WTC11 (cell line): ENCODE measurements around the gene COL9A1.
"Not testable (repeated sequence)": the region's sequence is repeated elsewhere in the genome, so short reads cannot be mapped to it uniquely, and the experiment has no call there.

ENCODE experiments used
- CBFB ChIP-seq: sonication (generic); formaldehyde crosslinking; IDR thresholded peaks from 2 replicates; pipeline ENCODE4 v1.8.1; 2022; ENCODE audit warnings: mild to moderate bottlenecking, low read depth, missing genetic modification reagents
- ETV6 ChIP-seq: sonication (generic); formaldehyde crosslinking; IDR thresholded peaks from 2 replicates; pipeline ENCODE4 v1.8.1; 2022; ENCODE audit warnings: mild to moderate bottlenecking, missing genetic modification reagents
- NR2C2 ChIP-seq: sonication (generic); formaldehyde crosslinking; IDR thresholded peaks from 2 replicates; pipeline ENCODE4 v1.8.0; 2022; ENCODE audit warnings: mild to moderate bottlenecking, missing genetic modification reagents
- SP1 ChIP-seq: sonication (generic); formaldehyde crosslinking; conservative IDR thresholded peaks from 2 replicates; pipeline ENCODE4 v1.8.1; 2022; ENCODE audit warnings: missing genetic modification reagents
- ZNF121 ChIP-seq: sonication (generic); formaldehyde crosslinking; IDR thresholded peaks from 2 replicates; pipeline ENCODE4 v1.8.0; 2023; ENCODE audit warnings: missing genetic modification reagents
- ZNF263 ChIP-seq: sonication (generic); formaldehyde crosslinking; IDR thresholded peaks from 2 replicates; pipeline ENCODE4 v1.8.1; 2022; ENCODE audit warnings: low read depth, mild to moderate bottlenecking, moderate library complexity, missing genetic modification reagents
- TF ChIP-seq, protein P1 (sequence below): fragments of 250-450 bp; sonication (Bioruptor Pico); IDR thresholded peaks from 2 replicates; pipeline ENCODE4 v1.9.0; 2021; ENCODE audit warnings: mild to moderate bottlenecking
- TF ChIP-seq, protein P2 (sequence below): fragments of 200-600 bp; IDR thresholded peaks from 2 replicates; pipeline ENCODE4 v1.8.0; 2022; ENCODE audit warnings: antibody characterized with exemption
- TF ChIP-seq, protein P3 (sequence below): sonication (generic); formaldehyde crosslinking; IDR thresholded peaks from 2 replicates; pipeline ENCODE4 v1.8.0; 2022; ENCODE audit warnings: mild to moderate bottlenecking, missing genetic modification reagents
- TF ChIP-seq, protein P4 (sequence below): sonication (generic); formaldehyde crosslinking; IDR thresholded peaks from 2 replicates; pipeline ENCODE4 v1.8.1; 2023; ENCODE audit warnings: mild to moderate bottlenecking, missing genetic modification reagents, borderline replicate concordance
- TF ChIP-seq, protein P5 (sequence below): sonication (generic); formaldehyde crosslinking; IDR thresholded peaks from 2 replicates; pipeline ENCODE4 v1.8.1; 2022; ENCODE audit warnings: low read depth, missing genetic modification reagents, borderline replicate concordance

DNA sequence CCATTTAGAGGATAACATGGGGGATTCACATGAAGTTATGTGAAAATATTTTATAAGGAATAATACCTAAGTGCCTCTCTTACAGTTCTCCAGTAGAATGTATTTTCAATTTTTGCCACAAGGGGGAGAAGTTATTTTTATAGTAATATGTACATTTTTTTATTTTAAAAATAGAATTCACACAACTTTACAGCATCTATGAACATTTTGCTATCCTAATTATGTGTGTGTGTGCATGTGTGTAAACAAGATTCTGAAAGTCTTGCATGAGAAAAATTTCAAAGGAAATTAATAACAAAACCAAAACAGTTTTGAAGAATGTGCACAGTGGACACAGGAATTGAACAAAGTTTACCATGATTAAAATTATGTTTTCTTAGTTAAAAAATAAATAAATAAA, 5.3 kb upstream of the COL9A1 start:
- TF ChIP-seq ZNF263; CBFB; SP1 (CRISPR knock-in tag); NR2C2 (CRISPR knock-in tag); ETV6; ZNF121 (CRISPR knock-in tag): not testable (repeated sequence)
- TF ChIP-seq, protein P1, sequence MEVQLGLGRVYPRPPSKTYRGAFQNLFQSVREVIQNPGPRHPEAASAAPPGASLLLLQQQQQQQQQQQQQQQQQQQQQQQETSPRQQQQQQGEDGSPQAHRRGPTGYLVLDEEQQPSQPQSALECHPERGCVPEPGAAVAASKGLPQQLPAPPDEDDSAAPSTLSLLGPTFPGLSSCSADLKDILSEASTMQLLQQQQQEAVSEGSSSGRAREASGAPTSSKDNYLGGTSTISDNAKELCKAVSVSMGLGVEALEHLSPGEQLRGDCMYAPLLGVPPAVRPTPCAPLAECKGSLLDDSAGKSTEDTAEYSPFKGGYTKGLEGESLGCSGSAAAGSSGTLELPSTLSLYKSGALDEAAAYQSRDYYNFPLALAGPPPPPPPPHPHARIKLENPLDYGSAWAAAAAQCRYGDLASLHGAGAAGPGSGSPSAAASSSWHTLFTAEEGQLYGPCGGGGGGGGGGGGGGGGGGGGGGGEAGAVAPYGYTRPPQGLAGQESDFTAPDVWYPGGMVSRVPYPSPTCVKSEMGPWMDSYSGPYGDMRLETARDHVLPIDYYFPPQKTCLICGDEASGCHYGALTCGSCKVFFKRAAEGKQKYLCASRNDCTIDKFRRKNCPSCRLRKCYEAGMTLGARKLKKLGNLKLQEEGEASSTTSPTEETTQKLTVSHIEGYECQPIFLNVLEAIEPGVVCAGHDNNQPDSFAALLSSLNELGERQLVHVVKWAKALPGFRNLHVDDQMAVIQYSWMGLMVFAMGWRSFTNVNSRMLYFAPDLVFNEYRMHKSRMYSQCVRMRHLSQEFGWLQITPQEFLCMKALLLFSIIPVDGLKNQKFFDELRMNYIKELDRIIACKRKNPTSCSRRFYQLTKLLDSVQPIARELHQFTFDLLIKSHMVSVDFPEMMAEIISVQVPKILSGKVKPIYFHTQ (CRISPR knock-in tag), result not testable (repeated sequence)
- TF ChIP-seq, protein P2, sequence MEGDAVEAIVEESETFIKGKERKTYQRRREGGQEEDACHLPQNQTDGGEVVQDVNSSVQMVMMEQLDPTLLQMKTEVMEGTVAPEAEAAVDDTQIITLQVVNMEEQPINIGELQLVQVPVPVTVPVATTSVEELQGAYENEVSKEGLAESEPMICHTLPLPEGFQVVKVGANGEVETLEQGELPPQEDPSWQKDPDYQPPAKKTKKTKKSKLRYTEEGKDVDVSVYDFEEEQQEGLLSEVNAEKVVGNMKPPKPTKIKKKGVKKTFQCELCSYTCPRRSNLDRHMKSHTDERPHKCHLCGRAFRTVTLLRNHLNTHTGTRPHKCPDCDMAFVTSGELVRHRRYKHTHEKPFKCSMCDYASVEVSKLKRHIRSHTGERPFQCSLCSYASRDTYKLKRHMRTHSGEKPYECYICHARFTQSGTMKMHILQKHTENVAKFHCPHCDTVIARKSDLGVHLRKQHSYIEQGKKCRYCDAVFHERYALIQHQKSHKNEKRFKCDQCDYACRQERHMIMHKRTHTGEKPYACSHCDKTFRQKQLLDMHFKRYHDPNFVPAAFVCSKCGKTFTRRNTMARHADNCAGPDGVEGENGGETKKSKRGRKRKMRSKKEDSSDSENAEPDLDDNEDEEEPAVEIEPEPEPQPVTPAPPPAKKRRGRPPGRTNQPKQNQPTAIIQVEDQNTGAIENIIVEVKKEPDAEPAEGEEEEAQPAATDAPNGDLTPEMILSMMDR, result peak; percentile 35
- TF ChIP-seq, protein P3, sequence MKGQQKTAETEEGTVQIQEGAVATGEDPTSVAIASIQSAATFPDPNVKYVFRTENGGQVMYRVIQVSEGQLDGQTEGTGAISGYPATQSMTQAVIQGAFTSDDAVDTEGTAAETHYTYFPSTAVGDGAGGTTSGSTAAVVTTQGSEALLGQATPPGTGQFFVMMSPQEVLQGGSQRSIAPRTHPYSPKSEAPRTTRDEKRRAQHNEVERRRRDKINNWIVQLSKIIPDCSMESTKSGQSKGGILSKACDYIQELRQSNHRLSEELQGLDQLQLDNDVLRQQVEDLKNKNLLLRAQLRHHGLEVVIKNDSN (CRISPR knock-in tag), result not testable (repeated sequence)
- TF ChIP-seq, protein P4, sequence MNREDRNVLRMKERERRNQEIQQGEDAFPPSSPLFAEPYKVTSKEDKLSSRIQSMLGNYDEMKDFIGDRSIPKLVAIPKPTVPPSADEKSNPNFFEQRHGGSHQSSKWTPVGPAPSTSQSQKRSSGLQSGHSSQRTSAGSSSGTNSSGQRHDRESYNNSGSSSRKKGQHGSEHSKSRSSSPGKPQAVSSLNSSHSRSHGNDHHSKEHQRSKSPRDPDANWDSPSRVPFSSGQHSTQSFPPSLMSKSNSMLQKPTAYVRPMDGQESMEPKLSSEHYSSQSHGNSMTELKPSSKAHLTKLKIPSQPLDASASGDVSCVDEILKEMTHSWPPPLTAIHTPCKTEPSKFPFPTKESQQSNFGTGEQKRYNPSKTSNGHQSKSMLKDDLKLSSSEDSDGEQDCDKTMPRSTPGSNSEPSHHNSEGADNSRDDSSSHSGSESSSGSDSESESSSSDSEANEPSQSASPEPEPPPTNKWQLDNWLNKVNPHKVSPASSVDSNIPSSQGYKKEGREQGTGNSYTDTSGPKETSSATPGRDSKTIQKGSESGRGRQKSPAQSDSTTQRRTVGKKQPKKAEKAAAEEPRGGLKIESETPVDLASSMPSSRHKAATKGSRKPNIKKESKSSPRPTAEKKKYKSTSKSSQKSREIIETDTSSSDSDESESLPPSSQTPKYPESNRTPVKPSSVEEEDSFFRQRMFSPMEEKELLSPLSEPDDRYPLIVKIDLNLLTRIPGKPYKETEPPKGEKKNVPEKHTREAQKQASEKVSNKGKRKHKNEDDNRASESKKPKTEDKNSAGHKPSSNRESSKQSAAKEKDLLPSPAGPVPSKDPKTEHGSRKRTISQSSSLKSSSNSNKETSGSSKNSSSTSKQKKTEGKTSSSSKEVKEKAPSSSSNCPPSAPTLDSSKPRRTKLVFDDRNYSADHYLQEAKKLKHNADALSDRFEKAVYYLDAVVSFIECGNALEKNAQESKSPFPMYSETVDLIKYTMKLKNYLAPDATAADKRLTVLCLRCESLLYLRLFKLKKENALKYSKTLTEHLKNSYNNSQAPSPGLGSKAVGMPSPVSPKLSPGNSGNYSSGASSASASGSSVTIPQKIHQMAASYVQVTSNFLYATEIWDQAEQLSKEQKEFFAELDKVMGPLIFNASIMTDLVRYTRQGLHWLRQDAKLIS (CRISPR knock-in tag), result not testable (repeated sequence)
- TF ChIP-seq, protein P5, sequence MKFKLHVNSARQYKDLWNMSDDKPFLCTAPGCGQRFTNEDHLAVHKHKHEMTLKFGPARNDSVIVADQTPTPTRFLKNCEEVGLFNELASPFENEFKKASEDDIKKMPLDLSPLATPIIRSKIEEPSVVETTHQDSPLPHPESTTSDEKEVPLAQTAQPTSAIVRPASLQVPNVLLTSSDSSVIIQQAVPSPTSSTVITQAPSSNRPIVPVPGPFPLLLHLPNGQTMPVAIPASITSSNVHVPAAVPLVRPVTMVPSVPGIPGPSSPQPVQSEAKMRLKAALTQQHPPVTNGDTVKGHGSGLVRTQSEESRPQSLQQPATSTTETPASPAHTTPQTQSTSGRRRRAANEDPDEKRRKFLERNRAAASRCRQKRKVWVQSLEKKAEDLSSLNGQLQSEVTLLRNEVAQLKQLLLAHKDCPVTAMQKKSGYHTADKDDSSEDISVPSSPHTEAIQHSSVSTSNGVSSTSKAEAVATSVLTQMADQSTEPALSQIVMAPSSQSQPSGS (CRISPR knock-in tag), result not testable (repeated sequence)
